ENCODE data around the gene MED13L. TPM values are rescaled to one million over a fixed set of nuclear protein-coding genes. Genes with fewer than 3 reads are reported as not detected.

MED13L gene
- total and polyA plus RNA-seq, 4 donors: 7.9 to 94.0 (median 37.7) TPM

- Histone ChIP-seq H3K9ac (ENCODE audit: low read depth in 1 of 2, low read length in 2 of 2) (no peak overlapping the region), H3K9me3 (ENCODE audit: control insufficient read depth in 4 of 4, low read length in 3 of 4) (no peaks in the 10 kb centered on the region), H3K27me3 (ENCODE audit: control insufficient read depth in 4 of 4, insufficient read depth in 4 of 4, low read length in 3 of 4) (no peaks in the 10 kb centered on the region), H3K4me3 (ENCODE audit: low read depth in 1 of 3, low read length in 3 of 3) (no peak overlapping the region), H3K27ac (ENCODE audit: low read depth in 1 of 2, low read length in 2 of 2) (no peak overlapping the region), H3K36me3 (ENCODE audit: control insufficient read depth in 4 of 4, insufficient read depth in 3 of 4, low read depth in 1 of 4, low read length in 3 of 4) (no peaks in the 10 kb centered on the region), H3K4me1 (ENCODE audit: control insufficient read depth in 4 of 4, insufficient read depth in 4 of 4, low read length in 3 of 4) (peaks cover 8 to 15% (median 12%) of the 10 kb centered on the region in 4 donors)
- no peak for DNase-seq (ENCODE audit: low spot score)
- WGBS: 75% methylated on average over 5 of the region's 5 CpGs
- TF ChIP-seq GABPA (IDR thresholded peaks at IDR 0.05 in 1 of 2, conservative IDR thresholded peaks at IDR 0.05 in 1 of 2): no peak
- TF ChIP-seq HNF4G (IDR thresholded peaks at IDR 0.05): no peak
- no peak for TF ChIP-seq NR2F2 (IDR thresholded peaks at IDR 0.05)
- no peak for TF ChIP-seq EGR1 (IDR thresholded peaks at IDR 0.05; ENCODE audit: low read depth in 2 of 2)
- TF ChIP-seq CTCF (IDR thresholded peaks at IDR 0.05; ENCODE audit: low read depth, low read length, missing input control): no peak
- TF ChIP-seq RAD21 (IDR thresholded peaks at IDR 0.05): no peak
- no peak for TF ChIP-seq REST (IDR thresholded peaks at IDR 0.05)
- TF ChIP-seq TAF1 (conservative IDR thresholded peaks at IDR 0.05): no peak
- TF ChIP-seq YY1 (IDR thresholded peaks at IDR 0.05): no peak
- TF ChIP-seq FOXA1 (IDR thresholded peaks at IDR 0.05): no peak
- no peak for TF ChIP-seq ZBTB33 (IDR thresholded peaks at IDR 0.05)
- TF ChIP-seq ATF3 (IDR thresholded peaks at IDR 0.05): no peak
- no peak for TF ChIP-seq MAX (IDR thresholded peaks at IDR 0.05)
- TF ChIP-seq JUND (IDR thresholded peaks at IDR 0.05): no peak
- no peak for TF ChIP-seq HNF4A (conservative IDR thresholded peaks at IDR 0.05)
- TF ChIP-seq SP1 (IDR thresholded peaks at IDR 0.05): no peak
- TF ChIP-seq FOXA2 (IDR thresholded peaks at IDR 0.05): no peak
- no peak for TF ChIP-seq RXRA (IDR thresholded peaks at IDR 0.05)
These were observed 227.2 kb downstream of the MED13L start for GRCh38 chr12:116050275-116050674.
